OCI-M2 (cell line): ENCODE data around the gene RARB.

Experiments used
- DNase-seq: peaks from one replicate; lab custom pipeline; 2025; ENCODE audit not compliant: unreplicated experiment; lab: John Stamatoyannopoulos, UW

Gene RARB

DNA sequence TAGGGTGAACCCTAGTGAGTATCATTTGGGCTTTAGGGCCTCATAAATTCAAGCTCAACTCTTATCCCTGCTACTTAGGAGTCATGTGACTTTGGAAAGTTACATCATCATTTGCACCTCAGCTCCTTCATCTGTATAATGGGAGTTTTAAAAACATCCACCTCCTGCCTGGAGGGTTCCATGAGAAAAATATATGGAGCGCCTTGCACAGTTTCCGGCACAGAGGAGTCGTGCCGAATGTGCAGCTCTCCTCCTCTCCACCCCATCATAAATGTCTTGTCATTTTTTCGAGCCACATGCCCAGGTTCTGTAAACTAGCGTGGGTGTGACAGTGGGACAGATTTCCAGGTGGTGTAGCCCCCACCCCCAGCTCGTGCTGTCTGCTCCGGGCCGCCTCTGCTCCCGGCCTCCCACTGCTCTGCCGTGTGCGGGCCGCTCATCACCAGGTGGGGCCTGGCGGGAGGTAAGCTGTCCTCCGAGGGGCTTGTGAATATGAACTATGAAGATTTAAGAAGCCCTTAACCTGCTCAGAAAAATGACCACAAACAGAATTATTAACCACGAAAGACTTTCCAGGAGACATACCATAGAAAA, 146.2 kb downstream of the RARB start:
- no peak for DNase-seq

DNA sequence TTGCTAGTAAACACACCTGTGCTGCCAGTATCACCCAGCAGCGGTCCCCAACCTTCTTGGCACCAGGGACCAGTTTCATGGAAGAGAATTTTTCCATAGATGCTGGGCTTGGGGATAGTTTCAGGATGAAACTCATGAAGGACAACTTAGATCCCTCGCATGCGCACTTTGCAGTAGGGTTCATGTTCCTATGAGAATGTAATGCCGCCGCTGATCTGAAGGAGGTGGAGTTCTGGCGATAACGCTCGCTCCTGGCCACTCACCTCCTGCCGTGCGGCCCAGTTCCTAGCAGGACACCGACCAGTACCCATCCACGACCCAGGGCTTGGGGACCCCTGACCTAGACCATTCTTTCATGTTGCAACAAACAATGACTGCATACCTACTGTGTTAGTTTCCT, 146.9 kb downstream of the RARB start:
- DNase-seq, result no peak

DNA sequence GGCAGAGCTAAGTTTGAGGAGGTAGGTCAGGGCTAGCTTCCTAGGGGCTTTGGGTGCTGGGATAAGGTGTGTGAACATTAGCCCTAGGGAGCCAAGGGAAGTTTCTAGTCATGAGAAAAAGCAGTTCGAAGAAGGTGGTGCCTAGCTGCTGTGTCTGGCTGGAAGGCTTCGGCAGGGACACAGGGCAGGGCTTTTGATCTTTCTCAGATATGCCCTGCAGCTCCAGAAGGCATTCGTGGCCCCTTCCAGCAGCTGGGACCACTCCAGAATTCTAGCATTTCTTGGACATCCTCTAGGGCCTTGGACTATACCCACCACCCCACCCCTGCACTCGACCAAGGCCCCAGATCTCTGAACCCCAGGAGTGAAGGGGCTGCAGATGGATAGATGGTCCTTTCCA, 148.1 kb downstream of the RARB start:
- no peak for DNase-seq

DNA sequence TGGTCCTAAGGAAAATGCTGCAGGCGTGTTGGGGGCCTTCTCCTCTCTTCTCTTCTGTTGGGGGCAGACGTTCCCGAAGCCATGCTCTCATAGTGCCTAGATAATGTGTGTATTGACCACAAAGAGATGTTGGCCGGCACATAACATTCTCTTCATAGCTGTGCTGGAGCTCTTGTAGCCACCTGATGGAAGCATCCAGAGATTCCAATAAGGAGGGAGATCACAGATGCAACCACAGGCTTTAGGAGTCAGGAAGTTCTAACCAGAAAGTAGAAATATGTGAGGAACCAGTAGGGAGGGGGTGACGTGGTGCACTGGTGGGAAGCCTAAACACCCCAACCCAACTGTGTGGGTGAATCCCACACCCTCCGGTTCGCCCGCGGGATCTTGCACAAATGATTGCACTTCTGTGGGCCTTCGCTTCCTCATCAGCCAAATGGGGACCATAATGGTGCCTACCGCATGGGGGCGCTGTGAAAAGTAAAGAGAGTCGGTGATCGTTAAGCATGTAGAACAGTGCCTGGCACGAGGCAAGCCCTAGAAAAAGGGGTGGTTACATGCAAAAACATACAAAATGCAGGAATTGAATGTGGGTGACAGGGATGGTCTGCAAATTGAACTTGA, 148.9 kb downstream of the RARB start:
- DNase-seq, result no peak

DNA sequence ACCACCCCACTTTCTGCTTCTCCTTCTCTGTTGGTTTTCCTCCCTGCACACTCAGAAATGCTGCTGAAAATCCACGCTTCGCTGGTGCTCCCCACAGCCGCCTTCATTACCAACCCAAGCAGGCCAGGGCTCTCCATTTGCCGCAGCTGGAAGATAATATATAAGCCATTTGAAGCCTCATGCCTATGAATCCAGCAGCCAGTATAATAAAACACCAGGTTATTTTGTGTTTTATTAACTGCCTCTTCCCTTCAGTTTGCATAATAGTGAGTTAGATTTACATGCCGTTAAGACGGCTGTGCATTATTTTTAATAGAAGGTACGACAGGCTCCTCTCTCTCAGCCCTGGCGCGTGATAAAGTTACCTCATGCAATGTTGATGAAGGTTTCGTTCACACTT, 150.0 kb downstream of the RARB start:
- DNase-seq, result no peak

DNA sequence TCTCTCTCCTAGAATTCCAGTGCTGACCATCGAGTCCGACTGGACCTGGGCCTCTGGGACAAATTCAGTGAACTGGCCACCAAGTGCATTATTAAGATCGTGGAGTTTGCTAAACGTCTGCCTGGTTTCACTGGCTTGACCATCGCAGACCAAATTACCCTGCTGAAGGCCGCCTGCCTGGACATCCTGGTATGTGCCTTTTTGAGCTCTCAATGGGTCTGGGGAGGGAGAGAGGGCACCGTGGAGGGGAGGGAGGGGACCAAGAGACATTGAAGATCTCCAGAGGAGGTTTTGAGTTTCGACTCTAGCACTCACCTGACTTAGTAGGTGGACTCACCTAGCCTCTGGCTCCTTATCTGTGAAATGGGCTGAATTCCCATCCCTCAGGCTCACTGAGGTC, 152.5 kb downstream of the RARB start:
- no peak for DNase-seq

DNA sequence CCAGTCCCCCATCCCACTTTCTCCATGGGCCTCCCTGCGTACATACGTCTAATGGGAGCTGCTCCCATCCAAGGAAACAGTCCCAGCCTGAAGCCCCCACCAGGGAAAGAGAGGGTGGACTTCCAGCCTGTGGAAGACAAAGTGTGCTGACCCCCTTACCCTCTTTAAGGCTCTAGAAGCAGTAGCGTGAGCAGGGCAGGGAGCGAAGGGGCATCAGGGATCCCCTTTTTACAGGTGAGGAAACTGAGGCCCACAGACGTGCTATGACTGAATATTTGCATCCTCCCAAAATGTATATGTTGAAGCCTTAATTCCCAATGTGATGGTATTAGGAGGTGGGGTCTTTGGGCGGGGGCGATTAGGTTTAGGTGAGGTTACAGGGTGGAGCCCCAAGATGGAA, 153.3 kb downstream of the RARB start:
- no peak for DNase-seq

DNA sequence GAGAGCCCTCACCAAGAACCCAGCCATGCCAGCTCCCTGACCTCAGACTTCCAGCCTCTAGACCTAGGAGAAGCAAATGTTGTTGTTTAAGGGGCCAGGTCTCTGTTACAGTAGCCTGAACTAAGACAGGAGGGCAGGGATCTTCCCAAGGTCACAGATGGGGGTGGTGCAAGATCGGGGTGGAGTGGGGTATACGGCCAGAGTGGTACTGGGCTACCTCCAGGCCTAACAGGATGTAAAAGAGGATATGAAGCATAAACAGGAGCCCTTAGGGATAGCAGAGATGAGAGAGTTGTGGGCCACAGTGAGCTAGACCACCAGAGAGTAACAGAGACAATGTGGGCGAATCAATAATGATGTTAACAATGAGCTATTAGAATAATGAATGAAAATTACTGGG, 153.8 kb downstream of the RARB start:
- DNase-seq, result no peak

DNA sequence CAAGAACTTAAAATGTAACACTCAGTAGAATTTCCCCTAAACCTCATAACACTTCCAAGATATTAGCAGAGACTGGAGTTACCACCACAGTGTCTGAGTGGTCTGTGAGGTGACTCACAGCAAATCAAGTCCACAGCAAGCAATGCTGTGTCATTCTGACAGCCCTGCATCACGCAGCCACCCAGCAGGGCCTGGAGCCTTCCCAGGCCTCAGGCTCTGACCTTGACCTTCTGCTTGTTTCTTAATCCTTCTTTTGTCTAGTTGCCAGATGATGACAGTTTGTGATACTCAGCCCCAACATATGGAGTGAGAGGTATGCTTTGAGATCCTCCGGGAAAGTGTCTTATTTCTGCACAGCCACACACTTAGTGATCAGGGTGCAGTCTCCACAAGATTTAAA, 154.2 kb downstream of the RARB start:
- DNase-seq, result no peak

DNA sequence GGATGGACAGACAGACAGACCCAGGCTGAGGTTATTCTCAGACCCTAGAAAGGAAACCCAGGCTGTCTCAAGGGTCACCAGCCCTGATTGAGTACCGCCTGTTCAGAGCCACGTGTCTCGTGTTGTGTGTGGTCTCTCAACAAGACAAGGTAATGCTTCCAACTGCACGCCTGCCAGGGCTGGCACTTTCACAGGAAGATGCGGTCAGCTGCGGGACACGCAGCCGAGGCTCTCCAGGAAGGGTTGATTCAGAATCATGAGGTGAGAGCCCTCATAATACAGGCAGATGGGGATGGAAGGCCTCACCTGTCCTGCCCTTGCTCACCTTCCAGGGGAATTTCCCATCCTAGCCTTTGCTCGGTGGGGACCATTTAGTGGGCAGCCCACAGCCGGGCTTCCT, 155.3 kb downstream of the RARB start:
- no peak for DNase-seq

DNA sequence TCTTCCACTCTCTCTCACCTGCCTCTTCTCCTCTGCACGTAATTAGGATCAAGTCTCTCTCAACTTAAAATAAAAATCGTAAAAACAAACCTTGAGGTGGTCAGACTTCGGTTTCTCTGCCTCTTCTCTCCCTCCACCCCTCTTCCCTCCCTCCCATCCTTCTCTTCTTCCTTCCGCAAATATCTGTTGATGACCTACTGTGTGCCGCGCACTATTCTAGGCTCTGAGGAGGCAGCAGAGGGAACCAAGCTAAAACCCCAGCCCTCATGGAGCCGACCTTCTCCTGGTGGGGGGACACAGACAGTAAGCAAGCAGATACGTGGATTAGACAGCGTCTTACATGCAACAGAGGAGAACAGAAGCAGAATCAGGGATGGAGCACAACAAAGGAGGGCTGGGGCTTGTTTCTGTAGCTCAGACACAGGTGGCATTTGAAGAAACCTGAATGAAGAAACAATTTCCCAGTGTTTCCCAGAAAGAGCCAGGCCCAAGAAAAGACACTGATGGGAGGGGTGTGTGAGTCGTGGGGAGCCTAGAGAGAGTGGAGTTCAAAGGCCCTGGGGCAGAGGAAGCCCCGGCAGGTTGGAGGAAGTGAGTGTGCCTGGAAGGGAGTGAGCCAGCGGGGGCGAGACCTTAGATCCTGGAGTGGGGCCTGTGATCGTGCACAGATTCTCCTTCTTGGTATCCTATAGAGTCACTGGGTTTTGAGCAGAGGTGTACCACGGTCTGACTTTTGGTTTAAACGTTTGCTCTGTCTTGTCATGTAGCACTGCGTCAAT, 156.1 kb downstream of the RARB start:
- DNase-seq, result no peak

DNA sequence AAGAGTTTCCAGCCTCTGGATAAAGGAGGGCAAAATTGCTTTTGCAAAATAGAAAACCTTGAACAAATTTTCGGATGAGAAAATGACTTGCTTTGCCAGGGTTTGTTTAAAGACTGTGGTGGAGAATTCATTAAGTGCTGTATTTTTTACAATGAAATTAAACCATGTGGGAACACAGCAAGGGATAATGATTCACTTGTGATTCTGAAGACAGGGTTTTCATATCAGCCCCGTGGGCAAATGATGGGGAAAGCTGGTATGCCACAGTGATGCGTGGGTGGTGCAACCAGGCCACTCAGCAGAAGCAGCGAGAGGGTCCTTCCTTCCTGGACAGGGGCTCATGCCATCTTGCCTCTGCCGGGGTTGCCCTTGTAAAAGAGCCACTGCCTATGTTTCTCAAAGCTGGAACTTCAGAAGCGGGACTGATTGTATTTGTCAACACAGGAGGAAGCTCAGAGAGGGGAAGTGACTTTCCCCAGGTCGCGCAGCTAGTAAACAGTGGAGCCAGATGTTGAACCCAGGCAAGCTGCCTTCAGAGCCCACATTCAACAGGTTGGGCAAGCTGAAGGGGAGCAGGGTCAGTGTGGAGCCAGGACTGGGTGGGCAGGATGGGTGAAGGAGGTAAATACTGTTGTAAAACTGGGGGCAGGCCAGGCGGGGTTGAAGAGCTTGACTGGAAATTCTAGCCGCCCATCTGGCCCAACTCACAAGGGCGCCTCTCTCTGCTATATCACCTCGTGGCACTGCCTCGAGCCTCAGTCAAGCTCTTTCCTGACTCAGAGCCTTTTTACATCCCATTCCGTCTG, 157.5 kb downstream of the RARB start:
- DNase-seq, result no peak

DNA sequence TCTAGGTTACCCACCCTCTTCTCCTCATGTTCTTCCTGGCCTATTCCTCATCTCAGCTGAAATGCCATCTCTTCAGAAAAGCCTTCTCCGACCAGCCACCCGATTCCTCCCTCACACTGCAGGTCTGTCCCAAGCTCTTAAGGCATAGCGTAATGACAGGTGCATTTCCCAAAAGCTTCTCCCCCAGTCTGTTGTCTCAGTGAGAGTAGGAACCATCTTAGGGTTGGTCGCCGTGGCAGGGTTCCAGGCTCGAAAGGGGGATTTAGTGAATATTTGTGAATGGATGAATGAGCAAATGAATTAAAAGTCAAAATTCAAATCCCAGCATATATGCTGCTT, 158.1 kb downstream of the RARB start:
- no peak for DNase-seq

DNA sequence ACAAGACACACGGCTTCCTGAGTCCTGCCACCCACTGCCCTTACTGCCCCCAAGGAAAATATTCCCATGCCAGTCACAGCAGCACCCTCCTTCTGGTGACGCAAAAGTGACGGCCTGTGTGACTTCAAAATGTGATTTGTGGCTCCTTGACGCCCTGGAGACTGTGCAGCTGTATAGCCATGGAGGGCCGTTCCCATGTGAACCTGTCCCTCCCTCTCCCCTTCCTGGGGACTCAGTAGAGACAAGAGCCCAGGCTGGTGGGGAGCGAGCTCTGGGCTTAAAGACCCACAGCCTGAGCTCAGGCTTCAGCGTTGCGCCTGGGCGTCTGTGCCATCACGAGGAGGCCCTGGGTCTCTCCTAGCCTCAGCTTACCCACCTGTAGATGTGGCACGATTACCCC, 158.5 kb downstream of the RARB start:
- DNase-seq, result no peak

DNA sequence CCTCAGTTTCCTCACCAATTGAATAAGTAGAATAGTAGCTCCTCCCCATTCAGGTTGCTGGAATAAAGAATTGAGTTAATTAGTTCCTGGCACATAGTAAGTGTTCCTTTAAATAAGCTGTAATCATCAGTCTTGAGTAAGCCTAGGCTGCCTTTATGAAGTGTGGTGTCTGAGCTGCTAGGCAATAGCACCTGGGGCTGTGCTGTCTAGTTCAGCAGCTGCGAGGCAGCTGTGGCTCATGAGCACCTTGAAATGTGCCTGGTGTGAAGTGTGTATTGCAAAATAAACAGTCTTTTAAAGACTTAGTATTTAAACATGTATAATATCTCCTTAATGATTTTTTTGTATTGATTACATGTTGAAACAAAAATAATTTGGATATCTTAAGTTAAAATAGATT, 159.0 kb downstream of the RARB start:
- no peak for DNase-seq

DNA sequence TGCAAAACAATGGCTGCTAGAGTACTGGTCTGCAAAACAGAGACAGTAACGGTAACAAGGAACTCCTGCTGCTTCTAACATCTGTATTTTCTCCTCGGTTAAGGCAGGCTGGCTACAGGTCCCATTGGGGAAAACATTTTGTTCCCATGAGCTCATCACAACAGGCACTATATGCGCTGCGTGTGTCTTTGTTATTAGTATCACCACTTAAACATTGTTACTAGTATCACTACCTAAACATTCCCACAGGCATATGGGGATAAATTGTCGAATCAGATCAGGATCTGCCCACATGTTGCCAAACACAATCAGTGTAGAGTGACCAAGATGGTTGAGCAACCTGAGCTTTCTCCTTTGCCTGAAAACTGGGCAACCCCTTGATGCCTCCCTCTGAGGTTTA, 159.5 kb downstream of the RARB start:
- no peak for DNase-seq

DNA sequence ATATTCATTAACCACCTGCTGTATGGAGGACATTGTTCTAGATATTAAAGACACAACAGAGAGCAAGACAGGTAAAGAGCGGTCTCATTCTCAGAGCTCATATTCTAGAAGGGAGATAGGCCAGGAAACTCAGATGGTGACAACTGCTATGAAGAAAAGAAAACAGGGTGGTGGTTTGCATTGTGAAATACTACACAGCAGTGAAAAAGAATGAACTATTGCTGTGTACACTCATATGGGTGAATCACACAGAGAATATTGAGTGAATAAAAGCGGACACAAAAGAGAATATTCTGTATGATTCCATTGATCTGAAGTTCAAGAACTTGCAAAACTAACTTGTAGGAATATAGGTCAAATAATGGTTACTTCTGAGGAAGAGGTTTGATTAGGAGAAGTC, 159.9 kb downstream of the RARB start:
- DNase-seq, result no peak

DNA sequence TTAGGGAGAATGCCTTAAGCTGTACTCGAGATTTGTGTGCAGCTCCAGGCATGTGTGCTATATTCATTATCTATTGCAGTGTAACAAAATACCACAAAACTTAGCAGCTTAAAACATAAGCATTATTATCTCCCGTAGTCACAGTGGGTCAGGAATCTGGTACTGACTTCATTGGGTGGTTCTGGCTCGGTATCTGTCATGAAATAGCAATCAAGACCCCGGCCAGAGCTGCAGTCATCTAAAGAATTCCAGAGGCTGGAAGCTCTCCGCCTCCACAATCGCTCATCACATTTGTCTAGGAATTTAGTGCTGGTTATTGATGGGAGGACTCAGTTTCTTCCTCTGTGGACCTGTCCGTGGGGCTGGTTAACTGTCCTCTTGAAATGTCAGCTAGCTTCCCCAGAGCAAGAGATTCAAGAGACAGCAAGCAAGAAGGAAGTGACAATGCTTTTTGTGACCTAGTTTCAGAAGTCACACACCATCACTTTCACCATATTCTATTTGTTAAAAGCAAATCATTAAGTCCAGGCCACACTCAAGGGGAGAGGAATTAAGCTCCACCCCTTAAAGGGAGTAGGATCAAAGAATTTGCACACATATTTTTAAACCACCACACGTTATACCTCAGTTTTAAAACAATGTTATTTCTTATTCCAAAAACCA, 160.5 kb downstream of the RARB start:
- no peak for DNase-seq

DNA sequence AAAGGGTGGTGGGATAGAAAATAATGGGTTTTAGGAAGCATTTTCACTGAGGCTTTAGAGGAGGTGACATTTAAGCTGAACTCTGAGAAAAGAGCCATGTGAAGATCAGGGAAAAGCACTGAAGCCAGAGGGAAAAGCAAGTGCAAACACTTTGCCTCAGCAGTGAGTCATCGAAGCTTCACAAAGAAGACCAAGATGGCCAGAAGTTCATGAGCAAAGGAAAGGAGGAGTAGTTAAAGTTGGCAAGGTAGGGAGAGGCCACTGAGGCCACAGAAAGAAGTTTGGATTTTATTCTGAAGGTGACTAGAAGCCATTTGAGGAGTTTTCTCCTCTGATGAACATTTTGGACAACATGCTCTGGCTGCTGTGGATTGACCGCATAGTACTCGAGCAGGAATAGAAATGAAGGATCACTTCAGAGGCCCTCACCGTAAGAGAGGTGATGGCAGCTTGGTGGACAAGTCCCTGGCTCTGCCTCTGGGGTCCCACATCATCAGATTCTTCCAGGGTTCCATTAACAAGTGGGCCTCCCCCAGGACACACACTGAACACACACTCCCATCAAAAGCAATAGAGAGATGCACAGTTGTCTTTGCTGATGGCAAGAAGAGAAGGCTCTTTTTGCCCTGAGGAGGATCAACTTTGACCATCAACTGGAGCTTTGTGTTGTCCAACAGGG, 161.2 kb downstream of the RARB start:
- DNase-seq, result no peak

DNA sequence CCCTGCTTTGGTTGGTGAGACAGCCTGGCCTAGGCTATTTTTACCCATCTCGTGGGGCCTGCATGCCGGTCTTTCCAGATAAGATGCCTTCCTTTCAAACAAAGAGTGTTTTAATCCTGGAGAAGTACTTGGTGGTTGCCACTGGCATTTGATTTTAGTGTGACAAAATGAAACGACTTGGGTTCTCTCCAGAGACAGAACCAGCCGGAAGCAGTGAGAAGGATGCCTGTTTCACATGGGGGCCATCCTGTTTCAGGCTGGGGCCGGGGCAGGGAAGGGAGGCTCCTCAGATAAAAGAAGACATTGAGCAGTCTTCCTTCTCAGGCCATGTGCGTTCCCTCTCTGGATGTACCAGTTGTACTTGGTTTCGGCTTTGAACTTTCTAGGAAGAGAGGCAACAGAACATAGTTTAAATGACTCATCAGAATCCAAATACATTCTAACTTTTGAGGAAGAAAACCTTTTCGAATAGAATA, 161.8 kb downstream of the RARB start:
- DNase-seq, result no peak

DNA sequence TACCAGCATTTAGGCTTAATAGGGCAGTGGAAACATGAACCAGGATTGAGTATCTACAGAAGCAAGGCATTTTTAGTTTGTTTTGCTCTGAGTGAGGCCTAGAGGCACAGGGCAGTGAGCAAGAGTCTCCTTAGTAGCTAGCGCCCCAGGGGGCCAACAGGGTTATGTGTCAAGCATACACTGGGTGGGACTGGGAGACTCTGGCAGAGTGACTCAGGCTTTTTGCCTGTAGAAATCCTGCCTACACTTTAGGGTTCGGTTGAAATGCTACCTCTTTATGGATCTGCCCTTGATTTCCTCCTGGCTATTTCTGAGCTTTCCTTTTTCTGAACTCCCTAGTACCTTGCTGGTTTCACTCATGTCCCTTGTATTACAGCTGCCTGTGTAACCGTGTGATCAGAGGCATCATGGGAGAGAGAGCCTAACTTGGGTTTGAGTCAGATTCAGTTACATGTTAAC, 164.5 kb downstream of the RARB start:
- DNase-seq, result no peak
